Gastroesophageal sphincter (tissue), 3 donors: ENCODE results near the gene PUS1.

Experiments used
- POLR2A ChIP-seq, 2 donors: fragments of 450-650 bp; IDR thresholded peaks; one replicate each; pipeline ENCODE4 v1.6.1; 2017; ENCODE audit warnings: antibody characterized with exemption in 2 of 2, mild to moderate bottlenecking in 2 of 2, moderate library complexity in 1 of 2
- POLR2AphosphoS5 ChIP-seq: sonication (generic); formaldehyde crosslinking; IDR thresholded peaks from one replicate; pipeline ENCODE4 v1.6.1; 2017; ENCODE audit warnings: antibody characterized with exemption
- TF ChIP-seq, protein P1 (sequence below), 4 experiments: fragments of 200-600 bp in 2 of 4; fragments of 450-650 bp in 2 of 4; sonication (generic) in 1 of 4; IDR thresholded peaks; one replicate each; pipeline ENCODE4 v1.5.1; 2017 to 2019; ENCODE audit warnings: antibody characterized with exemption in 4 of 4, mild to moderate bottlenecking in 2 of 4, moderate library complexity in 2 of 4

DNA sequence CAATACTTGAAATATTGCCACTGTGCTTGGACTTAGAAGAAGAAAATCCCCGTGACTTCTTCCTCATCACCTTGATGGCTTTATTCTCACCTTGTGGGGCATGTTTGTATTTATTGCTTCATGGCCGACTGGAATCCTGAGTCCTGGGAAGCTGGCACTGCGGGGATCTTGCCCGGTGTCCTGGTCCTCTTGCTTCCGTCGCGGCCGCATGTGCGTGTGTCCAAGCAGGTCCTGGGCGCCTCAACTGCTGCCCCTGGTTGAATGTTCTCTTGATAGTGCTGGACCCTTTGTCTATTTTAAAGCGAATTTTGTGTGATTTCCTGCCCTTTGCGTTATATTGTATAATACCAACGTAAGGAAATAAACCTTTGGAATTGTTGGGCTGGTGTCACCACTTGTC lies 6.3 kb upstream of the PUS1 start:
- no peak for TF ChIP-seq POLR2AphosphoS5
- TF ChIP-seq, protein P1, sequence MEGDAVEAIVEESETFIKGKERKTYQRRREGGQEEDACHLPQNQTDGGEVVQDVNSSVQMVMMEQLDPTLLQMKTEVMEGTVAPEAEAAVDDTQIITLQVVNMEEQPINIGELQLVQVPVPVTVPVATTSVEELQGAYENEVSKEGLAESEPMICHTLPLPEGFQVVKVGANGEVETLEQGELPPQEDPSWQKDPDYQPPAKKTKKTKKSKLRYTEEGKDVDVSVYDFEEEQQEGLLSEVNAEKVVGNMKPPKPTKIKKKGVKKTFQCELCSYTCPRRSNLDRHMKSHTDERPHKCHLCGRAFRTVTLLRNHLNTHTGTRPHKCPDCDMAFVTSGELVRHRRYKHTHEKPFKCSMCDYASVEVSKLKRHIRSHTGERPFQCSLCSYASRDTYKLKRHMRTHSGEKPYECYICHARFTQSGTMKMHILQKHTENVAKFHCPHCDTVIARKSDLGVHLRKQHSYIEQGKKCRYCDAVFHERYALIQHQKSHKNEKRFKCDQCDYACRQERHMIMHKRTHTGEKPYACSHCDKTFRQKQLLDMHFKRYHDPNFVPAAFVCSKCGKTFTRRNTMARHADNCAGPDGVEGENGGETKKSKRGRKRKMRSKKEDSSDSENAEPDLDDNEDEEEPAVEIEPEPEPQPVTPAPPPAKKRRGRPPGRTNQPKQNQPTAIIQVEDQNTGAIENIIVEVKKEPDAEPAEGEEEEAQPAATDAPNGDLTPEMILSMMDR (IDR thresholded peaks at IDR 0.05), result no peak
- no peak for TF ChIP-seq POLR2A (IDR thresholded peaks at IDR 0.05)
